HepG2 (cell line): ENCODE results near the gene CCND1. TPM values are rescaled to one million over a fixed set of nuclear protein-coding genes. Genes with fewer than 3 reads are reported as not detected.

Experiments used
- ATAC-seq: fragments of 200-7000 bp; cut with Tn5 transposase; 3 replicates; pipeline ENCODE4 v1.9.1; 2020; ENCODE audit warnings: mild to moderate bottlenecking, moderate library complexity
- BruUV-seq: library from RNA; stranded (reverse); fragments of 400-500 nt; replicated peaks from 2 replicates; lab custom pipeline; 2021; lab: Mats Ljungman, UMichigan
- CTCF ChIA-PET: fragments of 300-600 bp; formaldehyde crosslinking; extraction: SDS; loops from one replicate; lab custom pipeline; 2021; ENCODE audit warnings: low total read pairs, inconsistent platforms, low intra/inter-chr PET ratio; lab: Yijun Ruan, JAX
- POLR2A ChIA-PET: fragments of 350-600 bp; sonication (Branson Sonifier 250); formaldehyde crosslinking; loops from one replicate; lab custom pipeline; 2020; ENCODE audit warnings: antibody characterized with exemption, inconsistent platforms; lab: Yijun Ruan, JAX
- DNase-seq: peaks from one replicate; pipeline ENCODE4 v3.0.0-alpha.2; 2015; ENCODE audit warnings: low spot score
- FAIRE-seq: peaks from 3 replicates; lab custom pipeline; 2011; peaks lifted over from hg19 to GRCh38; lab: Jason Lieb, UNC
- H2AFZ ChIP-seq: one replicate; pipeline ENCODE4 v1.6.1; 2011; ENCODE audit warnings: low read length, inconsistent platforms
- H3K27ac ChIP-seq: fragments of 300-600 bp; 3 replicates; pipeline ENCODE4 v1.8.0; 2011; ENCODE audit warnings: mixed run types, mild to moderate bottlenecking, mixed read lengths, low read length, inconsistent platforms; ENCODE audit not compliant: insufficient read depth; ENCODE audit errors: extremely low read length
- H3K27me3 ChIP-seq, 2 experiments: fragments of 200-600 bp in 1 of 2; 2 replicates in 1 of 2; 3 replicates in 1 of 2; pipeline versions ENCODE4 v1.6.0 to v1.8.0; 2011; ENCODE audit warnings: low read length in 2 of 2, mild to moderate bottlenecking in 2 of 2, moderate library complexity in 2 of 2, inconsistent platforms in 1 of 2; ENCODE audit not compliant: insufficient read depth in 2 of 2, control insufficient read depth in 1 of 2
- H3K36me3 ChIP-seq, 2 experiments: fragments of 200-600 bp in 1 of 2; replicated peaks in 1 of 2; 2 replicates in 1 of 2; 3 replicates in 1 of 2; pipeline versions ENCODE4 v1.5.1 to v1.8.0; 2011; ENCODE audit warnings: low read length in 2 of 2, inconsistent platforms in 1 of 2; ENCODE audit not compliant: insufficient read depth in 2 of 2, control insufficient read depth in 1 of 2
- H3K4me1 ChIP-seq: 2 replicates; pipeline ENCODE4 v1.5.1; 2012; ENCODE audit warnings: low read length, inconsistent platforms; ENCODE audit not compliant: insufficient read depth
- H3K4me2 ChIP-seq: 2 replicates; pipeline ENCODE4 v1.6.0; 2011; ENCODE audit warnings: low read depth, low read length, inconsistent platforms
- H3K4me3 ChIP-seq, 3 experiments: fragments of 200-600 bp in 1 of 3; sonication (generic), shearing (Covaris generic) in 1 of 3; replicated peaks in 1 of 3; 2 replicates each; pipeline ENCODE4 v1.5.1; 2011 to 2016; ENCODE audit warnings: low read length in 3 of 3, inconsistent platforms in 2 of 3, low read depth in 2 of 3, mild to moderate bottlenecking in 2 of 3, control low read depth in 1 of 3, mixed read lengths in 1 of 3; ENCODE audit not compliant: insufficient read depth in 1 of 3
- H3K79me2 ChIP-seq: one replicate; pipeline ENCODE4 v1.6.1; 2011; ENCODE audit warnings: low read length, inconsistent platforms; ENCODE audit not compliant: insufficient read depth
- H3K9ac ChIP-seq: 2 replicates; pipeline ENCODE4 v1.6.0; 2011; ENCODE audit warnings: mild to moderate bottlenecking, low read depth, low read length, inconsistent platforms; ENCODE audit not compliant: insufficient read depth
- H3K9me3 ChIP-seq: 2 replicates; pipeline ENCODE4 v1.5.1; 2012; ENCODE audit warnings: mild to moderate bottlenecking, low read length
- H4K20me1 ChIP-seq: 2 replicates; pipeline ENCODE4 v1.6.0; 2011; ENCODE audit warnings: inconsistent platforms, mild to moderate bottlenecking, low read length, moderate library complexity; ENCODE audit not compliant: insufficient read depth
- HNF1B ChIP-seq: sonication (generic); formaldehyde crosslinking; IDR thresholded peaks from 2 replicates; pipeline ENCODE4 v1.5.1; 2020; ENCODE audit warnings: mild to moderate bottlenecking, moderate library complexity, missing genetic modification reagents
- MYC ChIP-seq: sonication (generic); formaldehyde crosslinking; IDR thresholded peaks from 2 replicates; pipeline ENCODE4 v1.9.0; 2021; ENCODE audit warnings: missing genetic modification reagents, borderline replicate concordance
- SALL2 ChIP-seq: sonication (generic); formaldehyde crosslinking; IDR thresholded peaks from 2 replicates; pipeline ENCODE4 v1.8.1; 2023; ENCODE audit warnings: mild to moderate bottlenecking, missing genetic modification reagents, inconsistent platforms
- ZNF552 ChIP-seq: sonication (generic); formaldehyde crosslinking; IDR thresholded peaks from 2 replicates; pipeline ENCODE4 v1.9.0; 2022; ENCODE audit warnings: missing genetic modification reagents, mild to moderate bottlenecking, borderline replicate concordance
- ZNF605 ChIP-seq: sonication (generic); formaldehyde crosslinking; IDR thresholded peaks from 2 replicates; pipeline ENCODE4 v1.8.0; 2022; ENCODE audit warnings: mild to moderate bottlenecking, missing genetic modification reagents
- WGBS: methylation state at CpG from one replicate; pipeline ENCODE4 v1.1.6; 2017; ENCODE audit warnings: low lambda C conversion rate; 5-methylcytosine and 5-hydroxymethylcytosine counted together
- in situ Hi-C: cut with HindIII; loops from 2 replicates; pipeline ENCODE4 v1.10.0; 2017; ENCODE audit warnings: low pct_unique_long_range_greater_than_20kb; ENCODE audit not compliant: extremely low pct_ligation_motif_present
- intact Hi-C: fragments of 100-400 bp; cut with micrococcal nuclease; formaldehyde crosslinking; loops from one replicate; pipeline ENCODE4 v1.10.0; 2022; ENCODE audit not compliant: unreplicated experiment
- polyA plus RNA-seq, 8 experiments: library from polyadenylated mRNA; depleted of rRNA in 3 of 8; stranded (reverse) in 7 of 8; unstranded in 1 of 8; fragments of >200 nt; fragmentation: Illumina TruSeq in 4 of 8; extraction: Trizol in 4 of 8; gene quantifications; 2 replicates each; pipeline versions ENCODE4 v1.2.1 to v1.2.3, GENCODE V29; 2011 to 2016; ENCODE audit warnings: low read depth in 4 of 8, missing spikeins in 1 of 8, mixed read lengths in 1 of 8; ENCODE audit not compliant: insufficient read depth in 1 of 8
- total RNA-seq, 5 experiments: library from RNA; depleted of rRNA; stranded (reverse); fragments of >200 nt; fragmentation: Illumina TruSeq; extraction: Trizol; gene quantifications; 2 replicates each; pipeline ENCODE4 v1.2.3, GENCODE V29; 2016; ENCODE audit warnings: low read depth in 1 of 5
- TF ChIP-seq, protein P1 (sequence below): sonication (generic); formaldehyde crosslinking; IDR thresholded peaks from 2 replicates; pipeline ENCODE4 v1.4.0; 2020; ENCODE audit warnings: missing genetic modification reagents, mild to moderate bottlenecking, borderline replicate concordance
- TF ChIP-seq, protein P2 (sequence below): IDR thresholded peaks from 2 replicates; pipeline ENCODE4 v1.6.1; 2018; ENCODE audit warnings: missing genetic modification reagents, mild to moderate bottlenecking, missing compliant biosample characterization

CCND1 gene
- total and polyA plus RNA-seq, 2 of the 13 experiments (the other 11 are each of a cell fraction or from before 2014, with no cell fraction given), result 107 to 136 TPM

GRCh38 chr11:69592986-69593650, 47.8 kb upstream of the CCND1 start:
- in situ Hi-C loops, result no loop called here
- no TSS peak for BruUV-seq
- FAIRE-seq, result no peak
- Histone ChIP-seq H3K4me3 (no peak overlapping the region), H3K27me3 (peaks cover 0 to 2% of the 10 kb centered on the region in 2 experiments; a peak in 2 of 5 replicates), H3K36me3 (no peaks in the 10 kb centered on the region)
- CTCF ChIA-PET, result no interaction called here
- TF ChIP-seq MYC (CRISPR knock-in tag) (no peak), ZNF552 (CRISPR knock-in tag) (no peak), SALL2 (CRISPR knock-in tag) (no peak), ZNF605 (no peak), HNF1B (CRISPR knock-in tag) (no peak)
- TF ChIP-seq, protein P1, sequence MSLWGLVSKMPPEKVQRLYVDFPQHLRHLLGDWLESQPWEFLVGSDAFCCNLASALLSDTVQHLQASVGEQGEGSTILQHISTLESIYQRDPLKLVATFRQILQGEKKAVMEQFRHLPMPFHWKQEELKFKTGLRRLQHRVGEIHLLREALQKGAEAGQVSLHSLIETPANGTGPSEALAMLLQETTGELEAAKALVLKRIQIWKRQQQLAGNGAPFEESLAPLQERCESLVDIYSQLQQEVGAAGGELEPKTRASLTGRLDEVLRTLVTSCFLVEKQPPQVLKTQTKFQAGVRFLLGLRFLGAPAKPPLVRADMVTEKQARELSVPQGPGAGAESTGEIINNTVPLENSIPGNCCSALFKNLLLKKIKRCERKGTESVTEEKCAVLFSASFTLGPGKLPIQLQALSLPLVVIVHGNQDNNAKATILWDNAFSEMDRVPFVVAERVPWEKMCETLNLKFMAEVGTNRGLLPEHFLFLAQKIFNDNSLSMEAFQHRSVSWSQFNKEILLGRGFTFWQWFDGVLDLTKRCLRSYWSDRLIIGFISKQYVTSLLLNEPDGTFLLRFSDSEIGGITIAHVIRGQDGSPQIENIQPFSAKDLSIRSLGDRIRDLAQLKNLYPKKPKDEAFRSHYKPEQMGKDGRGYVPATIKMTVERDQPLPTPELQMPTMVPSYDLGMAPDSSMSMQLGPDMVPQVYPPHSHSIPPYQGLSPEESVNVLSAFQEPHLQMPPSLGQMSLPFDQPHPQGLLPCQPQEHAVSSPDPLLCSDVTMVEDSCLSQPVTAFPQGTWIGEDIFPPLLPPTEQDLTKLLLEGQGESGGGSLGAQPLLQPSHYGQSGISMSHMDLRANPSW (CRISPR knock-in tag), result no peak
- TF ChIP-seq, protein P2, sequence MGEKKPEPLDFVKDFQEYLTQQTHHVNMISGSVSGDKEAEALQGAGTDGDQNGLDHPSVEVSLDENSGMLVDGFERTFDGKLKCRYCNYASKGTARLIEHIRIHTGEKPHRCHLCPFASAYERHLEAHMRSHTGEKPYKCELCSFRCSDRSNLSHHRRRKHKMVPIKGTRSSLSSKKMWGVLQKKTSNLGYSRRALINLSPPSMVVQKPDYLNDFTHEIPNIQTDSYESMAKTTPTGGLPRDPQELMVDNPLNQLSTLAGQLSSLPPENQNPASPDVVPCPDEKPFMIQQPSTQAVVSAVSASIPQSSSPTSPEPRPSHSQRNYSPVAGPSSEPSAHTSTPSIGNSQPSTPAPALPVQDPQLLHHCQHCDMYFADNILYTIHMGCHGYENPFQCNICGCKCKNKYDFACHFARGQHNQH (CRISPR knock-in tag), result no peak
- TF ChIP-seq, all 625 proteins: peak for 0
- H3K4me1 ChIP-seq, result peaks cover 9% of the 10 kb centered on the region; the same call in 1 of the 2 replicates
- no peak for ATAC-seq
- no peak overlapping the region for H3K9ac ChIP-seq
- whole genome bisulfite sequencing, result 69% methylated on average over 15 of the region's 31 CpGs
- H3K27ac ChIP-seq, result no peak overlapping the region
- H3K9me3 ChIP-seq, result no peaks in the 10 kb centered on the region
- no peak overlapping the region for H3K4me2 ChIP-seq
- no peak overlapping the region for H2AFZ ChIP-seq
- H3K79me2 ChIP-seq, result no peaks in the 10 kb centered on the region
- DNase-seq, result no peak
- POLR2A ChIA-PET, result no interaction called here
- intact Hi-C loops, result no loop called here
- H4K20me1 ChIP-seq, result no peaks in the 10 kb centered on the region
